Stimulated activated naive CD4-positive, alpha-beta T cell treated with Interleukin-2 at 50 U/mL for 16 hours (primary cell): ENCODE data around the gene GRIK4.
"Not testable (repeated sequence)": the region's sequence is repeated elsewhere in the genome, so short reads cannot be mapped to it uniquely, and the experiment has no call there.

Experiments
- DNase-seq: peaks from one replicate; lab custom pipeline; 2025; lab: John Stamatoyannopoulos, UW

Gene GRIK4

GRCh38 chr11:120574876-120575275 lies 63.3 kb downstream of the GRIK4 start:
- no peak for DNase-seq

- no peak for DNase-seq
Observed at GRCh38 chr11:120575461-120575860, 63.9 kb downstream of the GRIK4 start.

- no peak for DNase-seq
Observed at GRCh38 chr11:120576606-120577005, 65.1 kb downstream of the GRIK4 start.

GRCh38 chr11:120577041-120577440 lies 65.5 kb downstream of the GRIK4 start:
- DNase-seq: no peak

- no peak for DNase-seq
Observed at GRCh38 chr11:120577624-120578363, 66.2 kb downstream of the GRIK4 start.

GRCh38 chr11:120578596-120579154 lies 67.1 kb downstream of the GRIK4 start:
- no peak for DNase-seq

GRCh38 chr11:120579611-120580031 lies 68.1 kb downstream of the GRIK4 start:
- no peak for DNase-seq

GRCh38 chr11:120581313-120581712 lies 69.8 kb downstream of the GRIK4 start:
- no peak for DNase-seq

- not testable (repeated sequence) for DNase-seq
Observed at GRCh38 chr11:120582535-120582934, 71.0 kb downstream of the GRIK4 start.

GRCh38 chr11:120586072-120586471 lies 74.5 kb downstream of the GRIK4 start:
- no peak for DNase-seq

- no peak for DNase-seq
Observed at GRCh38 chr11:120586728-120587127, 75.2 kb downstream of the GRIK4 start.

- no peak for DNase-seq
Observed at GRCh38 chr11:120587299-120587698, 75.8 kb downstream of the GRIK4 start.

GRCh38 chr11:120589376-120589775 lies 77.8 kb downstream of the GRIK4 start:
- DNase-seq: no peak

- DNase-seq: no peak
Observed at GRCh38 chr11:120590472-120590871, 78.9 kb downstream of the GRIK4 start.

GRCh38 chr11:120594746-120595145 lies 83.2 kb downstream of the GRIK4 start:
- DNase-seq: no peak

GRCh38 chr11:120595557-120595956 lies 84.0 kb downstream of the GRIK4 start:
- no peak for DNase-seq

- DNase-seq: no peak
Observed at GRCh38 chr11:120597250-120598215, 86.0 kb downstream of the GRIK4 start.

GRCh38 chr11:120598517-120599257 lies 87.1 kb downstream of the GRIK4 start:
- no peak for DNase-seq

- no peak for DNase-seq
Observed at GRCh38 chr11:120599816-120600420, 88.4 kb downstream of the GRIK4 start.

GRCh38 chr11:120601536-120601935 lies 90.0 kb downstream of the GRIK4 start:
- DNase-seq: no peak

GRCh38 chr11:120603071-120603470 lies 91.5 kb downstream of the GRIK4 start:
- no peak for DNase-seq

GRCh38 chr11:120605469-120605868 lies 93.9 kb downstream of the GRIK4 start:
- DNase-seq: no peak
